Right lung (tissue), 5 donors: Measurements from ENCODE around the gene CPAMD8. TPM values are rescaled to one million over a fixed set of nuclear protein-coding genes. Genes with fewer than 3 reads are reported as not detected.

ENCODE experiments used
- DNase-seq, 2 donors: peaks; one replicate each; pipeline ENCODE4 v3.0.0-alpha.2; 2013
- polyA plus RNA-seq, 5 donors: library from polyadenylated mRNA; unstranded; fragments of 120-200 nt; gene quantifications; one replicate each; pipeline versions ENCODE4 v1.2.1 to v1.2.3, GENCODE V29; 2013; ENCODE audit warnings: inconsistent platforms in 1 of 5, low replicate concordance in 1 of 5; ENCODE audit not compliant: insufficient read length in 5 of 5, insufficient read depth in 1 of 5

The CPAMD8 gene
- polyA plus RNA-seq, 5 donors, result 52.7 to 89.9 (median 62.8) TPM

- DNase-seq, result no peak
These were observed 105.6 kb downstream of the CPAMD8 start for GRCh38 chr19:16920816-16921529.

GRCh38 chr19:16919496-16919895 is 107.1 kb downstream of the CPAMD8 start:
- DNase-seq, result no peak

DNA sequence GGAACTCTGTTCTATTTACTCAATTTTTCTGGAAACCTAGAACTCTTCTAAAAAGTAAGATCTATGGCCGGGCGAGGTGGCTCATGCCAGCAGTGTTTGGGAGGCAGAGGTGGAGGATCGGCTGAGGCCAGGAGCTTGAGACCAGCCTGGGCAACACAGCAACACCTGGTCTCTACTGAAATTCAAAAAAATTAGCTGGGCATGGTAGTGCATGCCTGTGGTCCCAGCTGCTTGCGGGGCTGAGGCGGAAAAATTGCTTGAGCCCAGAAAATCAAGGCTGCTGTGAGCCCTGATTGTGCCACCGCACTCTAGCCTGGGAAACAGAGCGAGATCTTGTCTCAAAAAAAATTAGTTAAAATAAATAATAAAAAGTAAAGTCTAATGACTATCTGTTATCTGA is 109.2 kb downstream of the CPAMD8 start:
- DNase-seq, result no peak

GRCh38 chr19:16915734-16916133 is 110.9 kb downstream of the CPAMD8 start:
- DNase-seq, result no peak

DNA sequence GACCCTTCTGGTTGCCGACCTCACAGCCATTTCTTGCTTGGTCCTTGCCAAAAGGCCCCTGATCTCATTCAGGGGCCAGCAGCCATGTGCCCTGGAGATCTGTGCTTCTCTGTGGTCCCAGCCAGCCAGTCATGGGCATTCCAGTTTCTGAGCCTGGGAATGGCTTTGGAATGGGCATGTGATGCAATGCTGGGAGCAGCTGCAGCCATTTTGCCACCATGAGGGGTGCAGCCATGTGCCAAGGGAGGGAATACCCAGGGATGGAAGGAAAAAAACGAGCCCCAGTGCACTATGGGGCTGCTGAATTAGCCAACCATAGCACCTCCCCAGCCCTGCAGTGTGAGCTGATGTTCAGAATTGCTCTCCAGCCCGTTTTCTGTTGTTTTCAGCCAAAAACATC is 111.5 kb downstream of the CPAMD8 start:
- DNase-seq, result no peak

- no peak for DNase-seq
These were observed 112.2 kb downstream of the CPAMD8 start for GRCh38 chr19:16914421-16914820.

GRCh38 chr19:16912780-16913179 is 113.8 kb downstream of the CPAMD8 start:
- DNase-seq, result no peak

- no peak for DNase-seq
These were observed 115.6 kb downstream of the CPAMD8 start for GRCh38 chr19:16911046-16911445.

DNA sequence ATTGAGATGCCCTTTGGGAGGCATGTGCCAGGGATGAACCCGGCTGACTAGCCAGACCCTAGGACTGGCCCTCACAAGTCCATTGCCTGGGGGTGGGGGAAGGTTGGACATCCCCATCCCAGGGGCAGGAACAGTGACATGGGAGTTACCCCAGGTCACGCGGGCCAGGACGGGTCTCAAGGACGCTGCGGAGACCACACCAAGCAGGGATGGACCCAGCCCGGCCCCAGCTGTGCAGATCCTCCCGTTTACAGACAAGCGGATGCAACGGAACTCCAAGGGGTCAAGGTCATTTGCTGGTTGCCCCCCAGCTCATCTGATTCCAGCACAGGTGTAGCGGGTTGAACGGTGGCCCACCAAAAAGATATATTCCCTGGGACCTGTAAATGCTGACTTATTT is 117.9 kb downstream of the CPAMD8 start:
- no peak for DNase-seq

GRCh38 chr19:16904599-16904998 is 122.0 kb downstream of the CPAMD8 start:
- DNase-seq, result no peak

DNA sequence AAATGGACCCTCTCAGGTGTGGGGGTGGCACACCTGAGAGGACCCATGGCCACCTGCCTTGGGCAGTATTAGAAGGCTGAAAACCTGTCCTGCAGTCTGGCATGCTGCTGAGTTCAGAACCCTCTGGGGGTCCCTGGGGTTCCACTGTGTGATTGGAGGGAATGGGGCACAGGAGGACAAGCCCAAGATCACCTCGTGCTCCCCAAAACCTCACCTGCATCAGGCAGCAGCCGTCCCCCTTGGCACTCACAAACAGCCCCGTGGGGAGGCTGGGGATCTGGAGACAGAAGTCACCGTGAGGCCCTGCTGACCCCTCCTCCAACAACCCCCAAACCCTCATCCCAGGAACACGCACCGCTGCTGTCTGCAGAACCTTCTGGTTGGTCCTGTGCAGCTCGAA is 123.3 kb downstream of the CPAMD8 start:
- DNase-seq, result no peak

GRCh38 chr19:16902545-16902944 is 124.1 kb downstream of the CPAMD8 start:
- no peak for DNase-seq

- DNase-seq, result no peak
These were observed 125.0 kb downstream of the CPAMD8 start for GRCh38 chr19:16901491-16902175.

- no peak for DNase-seq
These were observed 127.0 kb downstream of the CPAMD8 start for GRCh38 chr19:16899566-16900075.

DNA sequence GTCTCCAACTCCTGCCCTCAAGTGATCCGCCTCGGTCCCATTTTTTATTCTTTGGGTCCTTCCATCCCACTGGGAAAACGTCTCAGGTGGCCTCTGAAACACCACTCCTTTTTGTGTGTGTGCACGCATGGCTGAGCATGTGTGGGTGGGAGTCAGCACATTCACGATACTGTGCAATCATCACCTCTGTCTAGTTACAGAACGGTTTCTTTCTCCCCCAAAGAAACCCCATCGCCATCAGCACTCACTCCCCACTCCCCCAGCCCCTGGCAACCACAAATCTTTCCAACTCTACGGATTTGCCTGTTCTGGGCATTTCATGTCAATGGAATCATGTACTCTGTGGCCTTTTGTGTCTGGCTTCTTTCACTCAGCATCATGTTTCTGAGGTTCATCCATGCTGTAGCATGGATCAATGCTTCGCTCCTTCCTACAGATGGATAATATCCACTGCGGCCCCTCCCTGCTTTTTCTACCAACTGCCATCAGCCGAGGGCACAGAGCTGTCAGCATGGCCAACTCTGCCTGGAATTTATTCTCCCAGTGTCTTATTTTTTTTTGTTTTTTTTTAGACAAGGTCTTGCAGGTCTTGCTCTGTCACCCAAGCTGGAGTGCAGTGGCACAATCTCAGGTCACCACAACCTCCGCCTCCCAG is 128.1 kb downstream of the CPAMD8 start:
- no peak for DNase-seq

- no peak for DNase-seq
These were observed 128.8 kb downstream of the CPAMD8 start for GRCh38 chr19:16897856-16898161.

DNA sequence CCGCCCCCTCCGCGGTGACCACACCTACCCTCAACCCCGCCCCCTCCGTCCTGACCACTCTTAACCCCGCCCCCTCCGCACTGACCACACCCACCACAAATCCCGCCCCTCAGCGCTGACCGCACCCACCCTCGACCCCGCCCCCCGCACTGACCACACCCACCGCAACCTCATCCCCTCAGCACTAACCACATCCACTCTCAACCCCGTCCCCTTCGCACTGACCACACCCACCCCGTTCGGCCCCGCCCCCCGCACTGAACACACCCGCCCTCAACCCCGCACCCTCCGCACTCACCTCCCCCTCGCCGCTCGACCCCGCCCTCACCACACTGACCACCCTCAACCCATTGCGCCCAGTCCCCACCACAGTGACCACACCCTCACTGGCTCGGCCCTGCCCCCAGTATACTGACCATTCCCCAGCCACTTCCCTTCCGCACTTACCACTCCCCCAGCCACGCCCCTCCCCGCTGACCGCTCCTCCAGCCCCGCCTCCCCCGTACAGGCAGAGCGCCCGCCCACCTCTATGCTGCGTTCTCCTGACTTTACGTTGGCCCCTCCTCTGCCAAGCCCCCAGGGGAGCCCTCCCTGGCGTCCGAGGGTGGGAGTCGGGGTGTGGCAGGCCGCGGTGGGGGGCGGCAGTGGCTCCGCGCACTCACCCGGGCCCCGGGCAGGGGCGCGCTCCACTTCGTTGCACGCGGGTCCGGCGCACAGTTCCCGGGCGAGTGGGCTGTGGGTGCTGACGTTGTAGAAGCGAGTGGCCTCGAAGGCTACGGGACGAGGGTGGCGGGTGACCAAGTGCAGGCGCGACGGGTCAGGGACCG is 129.4 kb downstream of the CPAMD8 start:
- peak; percentile 75 to 84 for DNase-seq

GRCh38 chr19:16896146-16897028 is 130.2 kb downstream of the CPAMD8 start:
- DNase-seq, result no peak

GRCh38 chr19:16895467-16896145 is 131.0 kb downstream of the CPAMD8 start:
- DNase-seq, result peak in 1 of 2 donors; percentile 19

DNA sequence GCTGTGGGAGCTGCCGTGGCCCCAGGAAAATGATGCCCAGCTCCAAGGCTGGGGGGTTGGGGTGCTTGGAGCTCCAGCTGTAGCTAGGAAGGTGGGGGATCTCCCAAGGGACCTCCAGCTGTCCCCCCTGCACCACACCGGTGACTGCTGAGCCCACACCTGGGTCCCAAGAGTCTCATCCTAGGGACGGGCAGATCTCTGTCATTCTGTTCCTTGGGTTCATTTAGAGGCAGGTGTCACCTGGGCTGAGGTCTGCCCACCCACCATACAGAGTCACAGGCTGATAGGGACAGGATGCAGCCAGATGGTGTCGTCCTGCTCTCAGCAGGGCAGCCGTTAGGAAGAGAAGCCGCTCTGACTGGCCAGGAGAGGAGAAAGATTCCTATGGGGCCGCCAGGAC is 132.5 kb downstream of the CPAMD8 start:
- no peak for DNase-seq

- DNase-seq, result no peak
These were observed 133.0 kb downstream of the CPAMD8 start for GRCh38 chr19:16893686-16893989.
